DMS 273 (cell line): ENCODE data around the gene MEGF11.

Source experiments
- DNase-seq: peaks from one replicate; lab custom pipeline; 2025; ENCODE audit not compliant: unreplicated experiment; lab: John Stamatoyannopoulos, UW

The MEGF11 gene

GRCh38 chr15:65925338-65925737 is 328.2 kb downstream of the MEGF11 start:
- no peak for DNase-seq

GRCh38 chr15:65924004-65924403 is 329.5 kb downstream of the MEGF11 start:
- no peak for DNase-seq

- peak; percentile 42 for DNase-seq
Observed at GRCh38 chr15:65923264-65923663, 330.3 kb downstream of the MEGF11 start.

GRCh38 chr15:65922621-65923020 is 330.9 kb downstream of the MEGF11 start:
- DNase-seq: no peak

GRCh38 chr15:65921780-65922179 is 331.8 kb downstream of the MEGF11 start:
- DNase-seq: peak; percentile 13

- DNase-seq: no peak
Observed at GRCh38 chr15:65920825-65921309, 332.7 kb downstream of the MEGF11 start.

- peak; percentile 49 for DNase-seq
Observed at GRCh38 chr15:65920121-65920520, 333.4 kb downstream of the MEGF11 start.

GRCh38 chr15:65919353-65919752 is 334.2 kb downstream of the MEGF11 start:
- DNase-seq: no peak

- no peak for DNase-seq
Observed at GRCh38 chr15:65918945-65919344, 334.6 kb downstream of the MEGF11 start.

- DNase-seq: no peak
Observed at GRCh38 chr15:65918357-65918920, 335.1 kb downstream of the MEGF11 start.

- no peak for DNase-seq
Observed at GRCh38 chr15:65917936-65918335, 335.6 kb downstream of the MEGF11 start.

GRCh38 chr15:65917407-65917756 is 336.2 kb downstream of the MEGF11 start:
- DNase-seq: no peak

GRCh38 chr15:65916664-65917406 is 336.7 kb downstream of the MEGF11 start:
- DNase-seq: peak; percentile 63

- DNase-seq: no peak
Observed at GRCh38 chr15:65916041-65916663, 337.4 kb downstream of the MEGF11 start.

- no peak for DNase-seq
Observed at GRCh38 chr15:65914981-65915925, 338.3 kb downstream of the MEGF11 start.

- DNase-seq: no peak
Observed at GRCh38 chr15:65914386-65914785, 339.2 kb downstream of the MEGF11 start.

GRCh38 chr15:65913631-65914199 is 339.8 kb downstream of the MEGF11 start:
- DNase-seq: no peak

GRCh38 chr15:65912235-65912634 is 341.3 kb downstream of the MEGF11 start:
- DNase-seq: no peak

- no peak for DNase-seq
Observed at GRCh38 chr15:65910341-65910740, 343.2 kb downstream of the MEGF11 start.

- DNase-seq: no peak
Observed at GRCh38 chr15:65909831-65910230, 343.7 kb downstream of the MEGF11 start.

- DNase-seq: no peak
Observed at GRCh38 chr15:65908876-65909275, 344.7 kb downstream of the MEGF11 start.
